ENCODE data around the gene EYA4.
"Not testable (repeated sequence)": the region's sequence is repeated elsewhere in the genome, so short reads cannot be mapped to it uniquely, and the experiment has no call there.

Gene EYA4

DNA sequence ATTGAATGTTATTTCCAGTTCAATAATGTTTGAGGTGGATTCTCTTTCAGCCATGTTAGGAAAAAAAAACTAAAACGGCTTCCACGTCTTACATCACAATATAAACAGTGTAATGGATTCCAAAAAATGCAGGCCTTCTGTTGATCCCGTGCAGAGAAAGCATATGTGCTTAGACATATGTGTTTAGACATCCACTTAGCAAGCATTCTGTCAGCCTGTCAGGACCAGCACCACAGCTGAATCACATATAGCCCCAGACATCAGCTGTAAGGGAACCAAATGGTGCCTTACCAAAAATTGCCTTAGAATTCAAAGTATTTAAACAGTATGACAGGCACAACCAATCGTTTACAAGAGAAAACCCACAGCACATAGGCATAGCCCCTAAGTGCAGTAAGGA is 304.9 kb downstream of the EYA4 start:
- no peak for DNase-seq

DNA sequence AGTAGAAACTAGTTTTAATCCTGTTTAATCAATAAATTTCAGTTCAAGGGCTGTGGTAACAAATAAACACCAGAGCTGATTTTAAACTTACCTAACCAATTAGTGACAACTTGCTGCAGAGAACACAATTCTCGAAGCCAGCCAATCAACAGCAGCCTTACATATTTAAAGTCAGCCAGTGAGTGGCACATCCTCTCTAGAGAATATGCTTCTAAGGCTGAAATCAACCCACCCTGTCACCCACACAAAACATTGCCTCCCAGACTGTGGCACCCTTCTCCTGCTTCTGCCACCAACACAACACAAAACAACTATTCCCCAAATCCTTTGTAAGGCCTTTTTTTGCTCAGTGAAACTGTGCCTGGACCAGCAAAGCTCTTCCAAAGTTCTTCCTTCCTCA is 306.0 kb downstream of the EYA4 start:
- no peak for DNase-seq

DNA sequence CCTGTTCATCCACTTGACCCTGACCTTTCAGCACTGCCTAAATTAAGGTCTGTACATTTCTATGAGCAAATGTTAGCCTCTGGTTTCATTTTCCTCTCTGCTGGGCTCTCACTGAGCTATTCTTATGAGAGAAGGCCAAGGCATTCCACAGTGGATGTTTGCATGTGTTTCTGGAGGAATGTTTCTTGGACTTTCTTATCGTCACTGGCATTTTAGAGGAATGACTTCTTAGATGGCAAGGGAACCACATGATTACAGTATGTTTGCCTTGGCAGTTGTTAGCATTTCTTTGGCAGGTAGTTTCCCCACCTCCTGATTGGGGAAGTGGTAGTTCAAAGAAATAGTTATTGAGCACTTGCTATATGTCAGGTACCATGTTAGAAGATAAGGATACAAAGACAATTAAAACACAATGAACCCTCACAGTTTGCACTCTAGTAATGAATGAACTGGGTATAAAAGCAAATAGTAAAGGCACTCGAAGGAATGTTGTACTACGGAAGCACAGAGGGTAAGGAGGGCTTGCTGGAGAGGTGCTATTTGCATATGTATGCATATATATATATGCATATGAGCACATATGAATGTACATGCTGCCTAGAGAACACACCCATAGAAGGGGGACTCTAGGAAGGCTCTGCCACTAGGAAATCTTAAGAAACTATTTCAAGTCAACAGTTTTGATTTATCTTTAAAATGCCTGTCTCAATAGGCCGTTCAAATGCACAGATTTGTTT is 307.4 kb downstream of the EYA4 start:
- no peak for DNase-seq

DNA sequence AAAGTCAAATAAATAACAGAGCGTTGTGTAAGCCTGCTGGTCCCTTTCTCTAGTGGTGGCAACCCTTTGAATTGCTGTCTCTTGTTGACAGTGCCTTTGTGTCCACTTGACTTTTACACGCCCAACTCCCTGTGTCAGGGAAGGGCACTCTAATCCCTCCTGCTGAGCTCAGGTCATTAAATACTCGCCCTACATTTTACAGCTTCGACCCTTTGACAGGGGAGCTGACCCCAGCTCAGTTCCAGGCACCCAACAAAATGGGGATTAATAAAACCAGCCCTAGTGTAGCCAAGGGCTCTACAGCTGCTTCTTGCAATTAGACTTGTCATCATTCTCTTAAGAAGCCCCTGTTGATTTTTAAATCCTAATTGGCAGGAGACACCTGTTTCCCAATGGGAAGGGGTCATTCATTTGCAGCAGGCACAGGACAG is 308.2 kb downstream of the EYA4 start:
- DNase-seq, result no peak

DNA sequence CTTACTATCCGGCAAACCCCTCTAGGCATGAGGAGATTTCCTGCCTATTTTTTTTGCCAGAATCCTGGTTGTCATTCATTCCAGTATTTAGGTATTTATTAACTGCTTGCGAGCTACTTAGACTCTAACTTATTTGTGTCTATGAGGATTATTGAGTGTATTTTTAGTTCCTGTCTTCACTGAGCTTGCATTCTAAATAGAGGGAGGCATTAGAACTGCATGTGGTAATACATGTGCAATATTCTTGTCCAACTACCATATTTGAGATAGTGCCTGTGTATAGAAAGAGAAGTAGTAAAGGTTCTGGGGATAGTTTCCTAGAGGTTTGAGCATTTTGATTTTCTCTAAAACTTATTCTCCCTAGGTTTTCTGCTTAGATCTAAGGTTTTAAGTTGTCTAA is 308.9 kb downstream of the EYA4 start:
- no peak for DNase-seq

DNA sequence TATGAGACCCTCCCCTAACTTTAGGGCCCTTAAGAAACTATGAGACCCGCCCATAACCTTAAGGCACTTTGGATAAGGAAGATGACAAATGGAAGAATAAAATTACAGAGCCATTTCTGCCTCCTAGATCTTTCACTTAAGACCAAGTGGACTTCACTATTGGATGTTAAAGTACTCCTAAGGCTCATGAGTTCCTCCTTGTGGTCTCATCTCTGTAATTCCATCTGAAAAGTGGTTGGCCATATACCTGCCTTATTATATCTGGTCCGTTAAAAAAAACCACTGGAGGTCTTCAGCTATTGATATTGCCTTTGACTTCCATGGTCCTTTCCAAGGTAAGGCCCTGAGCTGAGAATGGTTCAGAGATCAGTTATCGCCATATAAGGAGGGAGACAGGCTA is 310.3 kb downstream of the EYA4 start:
- no peak for DNase-seq

DNA sequence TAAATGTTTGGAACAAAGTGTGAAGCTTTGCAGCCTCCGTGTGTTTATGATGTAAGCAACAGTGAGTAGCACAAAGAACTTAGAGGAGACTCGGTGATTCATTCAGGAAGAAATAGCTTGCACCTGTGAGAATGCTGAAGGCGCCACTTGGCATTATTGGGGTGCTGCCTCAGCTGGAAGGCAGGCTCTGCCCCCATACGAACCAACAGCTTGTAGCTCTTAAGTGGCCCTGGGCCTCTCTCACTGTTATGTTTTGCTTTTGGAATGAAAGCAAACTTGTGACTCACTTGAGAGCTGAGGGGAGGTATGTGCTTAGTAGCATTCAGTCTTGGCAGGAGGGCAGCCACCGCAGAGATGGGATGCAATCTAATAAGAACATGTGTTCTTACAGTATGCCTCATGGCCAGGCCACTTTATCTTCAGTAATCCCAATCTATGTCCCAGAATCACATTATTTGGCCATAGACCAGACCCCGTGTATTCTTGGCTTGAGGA is 310.7 kb downstream of the EYA4 start:
- no peak for DNase-seq

DNA sequence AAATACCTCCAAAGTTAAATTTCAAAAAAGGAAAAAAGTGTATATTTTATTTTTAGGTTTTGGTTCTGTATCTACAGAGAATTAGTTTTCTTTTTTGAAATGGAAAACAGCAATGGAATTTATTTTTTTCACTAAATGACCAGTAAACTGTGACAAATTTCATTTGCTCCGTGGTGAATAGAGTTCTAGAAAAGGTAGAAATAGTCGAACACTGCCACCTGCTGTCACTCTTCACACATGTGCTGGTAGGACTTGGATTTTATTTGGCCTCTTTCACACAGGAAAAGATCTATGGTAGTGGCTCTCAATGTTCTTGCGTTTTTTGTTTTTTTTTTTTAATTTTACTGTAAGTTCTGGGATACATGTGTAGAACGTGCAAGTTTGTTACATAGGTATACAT is 312.5 kb downstream of the EYA4 start:
- DNase-seq, result peak; percentile 35

DNA sequence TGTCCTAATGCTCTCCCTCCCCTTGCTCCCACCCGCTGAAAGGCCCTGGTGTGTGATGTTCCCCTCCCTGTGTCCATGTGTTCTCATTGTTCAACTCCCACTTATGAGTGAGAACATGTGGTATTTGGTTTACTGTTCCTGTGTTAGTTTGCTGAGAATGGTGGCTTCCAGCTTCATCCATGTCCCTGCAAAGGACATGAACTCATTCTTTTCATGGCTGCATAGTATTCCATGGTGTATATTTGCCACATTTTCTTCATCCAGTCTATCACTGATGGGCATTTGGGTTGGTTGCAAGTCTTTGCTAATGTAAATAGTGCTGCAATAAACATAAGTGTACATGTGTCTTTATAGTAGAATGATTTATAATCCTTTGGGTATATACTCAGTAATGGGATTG is 313.0 kb downstream of the EYA4 start:
- DNase-seq, result not testable (repeated sequence)

DNA sequence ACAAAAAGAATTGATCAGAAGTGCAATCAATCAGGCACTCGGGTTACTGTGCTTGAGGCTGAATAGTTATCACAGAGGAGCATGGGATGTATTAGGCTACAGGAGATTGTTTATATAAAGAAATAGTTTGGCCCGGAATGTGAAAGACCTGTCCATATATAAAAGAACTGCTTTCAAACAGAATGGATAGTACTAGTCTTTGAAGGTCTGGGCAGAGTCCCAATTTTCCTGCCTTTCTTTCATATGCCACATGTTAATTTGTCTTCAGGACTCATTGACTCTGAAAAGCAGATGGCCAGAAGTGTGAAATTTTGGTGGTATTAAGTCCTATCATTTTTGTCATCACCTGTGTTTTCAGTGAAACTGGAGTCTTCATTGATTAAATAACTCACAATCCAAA is 314.5 kb downstream of the EYA4 start:
- no peak for DNase-seq

DNA sequence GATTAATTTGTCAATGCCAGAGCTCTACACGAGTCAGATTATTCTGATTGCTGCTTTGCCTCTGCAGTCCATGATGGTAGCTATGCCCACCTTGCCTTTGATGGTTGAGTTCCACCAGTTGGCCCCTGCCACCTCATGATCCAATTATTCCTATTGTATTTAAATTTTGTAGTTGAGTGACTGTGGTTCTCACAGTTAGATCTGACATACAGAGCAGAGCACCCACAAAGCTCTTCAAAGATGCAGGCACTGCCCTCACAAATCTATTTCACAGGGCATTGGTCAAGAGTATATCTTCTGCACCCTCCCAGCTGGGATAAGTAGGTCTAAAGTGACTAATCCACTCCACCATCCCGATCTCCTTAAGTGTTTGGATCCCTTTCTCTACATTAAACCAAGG is 318.8 kb downstream of the EYA4 start:
- no peak for DNase-seq

DNA sequence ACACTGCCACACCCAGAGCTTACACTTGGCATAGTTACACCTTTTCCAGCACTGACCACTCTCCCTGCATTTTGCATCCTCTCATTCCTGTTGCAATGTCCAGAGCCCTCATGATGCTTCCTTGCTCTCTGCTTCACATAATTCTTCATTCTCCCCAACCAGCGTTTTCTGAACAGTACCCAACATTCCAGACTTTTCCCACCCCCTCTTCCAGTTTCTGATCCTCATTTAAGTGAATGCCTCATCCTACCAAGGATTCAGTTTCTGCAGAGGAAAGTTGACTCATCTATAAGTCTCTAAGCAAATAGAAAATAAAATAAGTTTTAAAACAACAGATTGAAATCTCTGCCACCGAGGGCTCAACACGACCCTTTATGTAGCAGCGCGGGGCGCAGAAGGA is 326.5 kb downstream of the EYA4 start:
- DNase-seq, result no peak

DNA sequence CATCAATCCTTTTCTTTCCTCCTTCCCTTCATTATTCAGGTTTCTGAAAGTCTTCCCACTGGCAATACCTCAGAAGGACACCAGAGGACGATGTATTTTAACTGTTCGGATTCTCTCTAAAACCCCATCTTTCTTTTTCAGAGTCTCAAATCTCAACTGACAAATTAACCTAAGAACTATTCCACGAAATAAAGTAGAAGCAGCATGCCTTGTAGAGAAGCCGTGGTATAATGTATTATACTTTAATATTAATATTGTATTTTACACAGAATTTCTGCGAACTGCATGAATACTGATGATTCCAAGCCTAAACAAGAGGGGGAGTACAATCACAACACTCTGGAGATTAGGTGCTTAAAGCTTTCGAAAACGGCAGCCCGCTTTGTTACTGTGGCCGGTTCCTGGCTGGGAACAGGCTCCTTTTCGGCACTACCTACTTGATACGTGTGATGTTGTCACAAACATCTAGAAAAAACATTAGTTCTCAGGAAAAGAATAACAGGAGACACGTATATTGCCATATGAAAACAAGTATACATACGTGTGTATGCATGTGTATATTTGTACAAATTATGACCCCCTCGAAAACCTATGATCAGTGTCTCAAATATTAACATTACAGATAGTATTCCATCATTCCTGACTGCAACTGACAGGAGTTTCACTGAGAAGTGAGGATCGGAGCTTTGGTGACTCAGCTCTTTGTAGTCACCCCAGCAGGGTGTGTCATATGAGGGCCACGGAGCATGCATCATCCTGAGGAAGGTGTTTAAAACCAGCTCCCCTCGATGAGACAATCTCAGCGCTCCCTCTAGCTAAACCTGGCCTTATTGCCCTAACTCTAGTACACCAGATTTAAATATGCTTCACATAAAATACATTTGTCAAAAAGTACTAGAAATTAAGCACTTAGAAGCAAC is 328.1 kb downstream of the EYA4 start:
- no peak for DNase-seq

DNA sequence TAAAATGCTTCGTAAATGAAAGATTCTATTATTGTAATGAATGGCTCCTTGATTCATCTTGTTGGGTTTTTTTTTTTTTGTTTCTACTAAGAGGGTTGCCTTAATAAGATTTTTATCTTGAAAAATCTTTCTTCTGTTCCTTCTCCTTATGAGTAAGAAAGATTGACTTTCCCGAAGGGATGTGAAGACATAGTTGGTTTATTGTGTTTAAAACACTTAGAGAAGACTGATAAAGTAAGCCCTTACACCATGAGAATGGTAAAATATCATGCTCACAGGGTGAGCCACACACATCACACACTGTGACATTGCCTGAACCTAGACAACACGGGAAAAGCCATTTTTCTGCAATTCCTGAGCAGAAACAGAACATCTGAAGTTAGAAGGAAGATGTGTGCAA is 330.5 kb downstream of the EYA4 start:
- no peak for DNase-seq

DNA sequence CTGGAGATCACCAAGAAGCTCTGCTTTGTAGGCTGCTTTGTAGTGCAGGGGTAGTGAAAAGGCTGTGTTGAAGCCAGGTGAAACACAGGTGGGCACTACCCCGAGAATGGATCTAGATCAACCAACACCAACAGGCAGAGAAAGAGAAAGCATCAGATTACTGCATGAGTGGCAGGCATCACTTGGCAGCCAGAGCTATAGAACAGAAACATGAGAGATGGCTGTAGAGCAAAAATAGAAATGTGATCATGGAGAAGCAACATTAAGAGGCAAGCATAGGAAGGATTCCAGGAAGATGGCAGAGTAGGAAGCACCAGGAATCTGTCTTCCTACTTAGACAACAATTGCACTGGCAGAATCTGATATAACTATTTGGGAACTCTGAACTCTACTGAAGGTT is 336.7 kb downstream of the EYA4 start:
- no peak for DNase-seq
